ENCODE results near the gene RCE1.

RCE1 gene

GRCh38 chr11:66856496-66857233 is 13.4 kb downstream of the RCE1 start, which contains the start of gene LRFN4:
LRFN4 (plus strand) TSS chr11:66857064; CDS start chr11:66857745, 681 bp downstream.
- no peak for DNase-seq (ENCODE audit: low read depth in 1 of 2, low spot score in 1 of 2)

DNA sequence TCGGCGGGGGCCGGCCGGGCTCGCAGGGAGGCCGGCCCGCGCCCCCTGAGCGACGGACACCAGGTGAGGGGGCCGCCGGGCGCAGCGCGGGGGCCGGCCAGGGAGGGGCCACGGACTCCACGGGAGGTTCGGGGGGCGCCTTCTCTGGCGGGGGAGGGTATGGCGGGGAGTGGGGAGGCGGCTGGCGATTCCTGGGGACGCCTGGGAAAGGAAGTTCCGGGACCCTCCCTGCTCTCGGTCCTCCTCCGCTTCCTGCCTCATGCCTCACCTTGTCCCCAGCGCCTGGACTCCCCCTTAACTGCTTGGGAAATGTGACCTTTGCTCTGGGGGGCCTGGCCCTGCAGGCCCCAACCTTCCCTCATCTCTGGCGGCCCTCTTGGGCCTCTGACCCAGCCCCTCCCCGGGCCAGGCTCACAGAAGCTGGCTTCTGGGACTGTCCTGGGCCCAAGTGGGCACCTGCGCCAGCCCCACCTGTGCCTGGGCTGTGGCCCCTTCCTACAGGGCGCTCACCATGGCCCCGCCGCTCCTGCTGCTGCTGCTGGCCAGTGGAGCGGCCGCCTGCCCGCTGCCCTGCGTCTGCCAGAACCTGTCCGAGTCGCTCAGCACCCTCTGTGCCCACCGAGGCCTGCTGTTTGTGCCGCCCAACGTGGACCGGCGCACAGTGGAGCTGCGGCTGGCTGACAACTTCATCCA is 14.1 kb downstream of the RCE1 start:
- DNase-seq (ENCODE audit: low read depth in 1 of 2, low spot score in 1 of 2) = no peak

- no peak for DNase-seq (ENCODE audit: low read depth in 1 of 2, low spot score in 1 of 2)
Observed at GRCh38 chr11:66857927-66858185, 14.6 kb downstream of the RCE1 start.

GRCh38 chr11:66858186-66858938 is 15.1 kb downstream of the RCE1 start:
- DNase-seq (ENCODE audit: low read depth in 1 of 2, low spot score in 1 of 2) = no peak

GRCh38 chr11:66858939-66859685 is 15.9 kb downstream of the RCE1 start:
- DNase-seq (ENCODE audit: low read depth in 1 of 2, low spot score in 1 of 2) = no peak

DNA sequence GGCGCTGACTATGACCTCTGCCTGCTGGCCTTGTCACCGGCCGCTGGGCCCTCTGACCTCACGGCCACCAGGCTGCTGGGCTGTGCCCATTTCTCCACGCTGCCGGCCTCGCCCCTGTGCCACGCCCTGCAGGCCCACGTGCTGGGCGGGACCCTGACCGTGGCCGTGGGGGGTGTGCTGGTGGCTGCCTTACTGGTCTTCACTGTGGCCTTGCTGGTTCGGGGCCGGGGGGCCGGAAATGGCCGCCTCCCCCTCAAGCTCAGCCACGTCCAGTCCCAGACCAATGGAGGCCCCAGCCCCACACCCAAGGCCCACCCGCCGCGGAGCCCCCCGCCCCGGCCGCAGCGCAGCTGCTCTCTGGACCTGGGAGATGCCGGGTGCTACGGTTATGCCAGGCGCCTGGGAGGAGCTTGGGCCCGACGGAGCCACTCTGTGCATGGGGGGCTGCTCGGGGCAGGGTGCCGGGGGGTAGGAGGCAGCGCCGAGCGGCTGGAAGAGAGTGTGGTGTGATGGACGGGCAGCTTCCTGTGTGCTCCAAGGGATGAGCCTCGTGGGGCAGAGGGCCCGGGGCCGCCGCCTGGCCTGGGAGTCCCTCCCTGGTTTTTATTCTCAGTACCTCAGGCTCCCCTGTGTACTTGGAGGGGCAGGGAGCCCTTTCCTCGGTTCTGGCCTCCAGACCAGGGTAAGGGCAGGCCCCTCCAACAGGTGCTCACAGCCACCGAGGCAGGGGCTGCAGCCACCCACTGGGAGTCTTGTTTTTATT is 16.6 kb downstream of the RCE1 start:
- DNase-seq (ENCODE audit: low read depth in 1 of 2, low spot score in 1 of 2) = no peak

- no peak for DNase-seq (ENCODE audit: low read depth in 1 of 2, low spot score in 1 of 2)
Observed at GRCh38 chr11:66860449-66860831, 17.2 kb downstream of the RCE1 start.

DNA sequence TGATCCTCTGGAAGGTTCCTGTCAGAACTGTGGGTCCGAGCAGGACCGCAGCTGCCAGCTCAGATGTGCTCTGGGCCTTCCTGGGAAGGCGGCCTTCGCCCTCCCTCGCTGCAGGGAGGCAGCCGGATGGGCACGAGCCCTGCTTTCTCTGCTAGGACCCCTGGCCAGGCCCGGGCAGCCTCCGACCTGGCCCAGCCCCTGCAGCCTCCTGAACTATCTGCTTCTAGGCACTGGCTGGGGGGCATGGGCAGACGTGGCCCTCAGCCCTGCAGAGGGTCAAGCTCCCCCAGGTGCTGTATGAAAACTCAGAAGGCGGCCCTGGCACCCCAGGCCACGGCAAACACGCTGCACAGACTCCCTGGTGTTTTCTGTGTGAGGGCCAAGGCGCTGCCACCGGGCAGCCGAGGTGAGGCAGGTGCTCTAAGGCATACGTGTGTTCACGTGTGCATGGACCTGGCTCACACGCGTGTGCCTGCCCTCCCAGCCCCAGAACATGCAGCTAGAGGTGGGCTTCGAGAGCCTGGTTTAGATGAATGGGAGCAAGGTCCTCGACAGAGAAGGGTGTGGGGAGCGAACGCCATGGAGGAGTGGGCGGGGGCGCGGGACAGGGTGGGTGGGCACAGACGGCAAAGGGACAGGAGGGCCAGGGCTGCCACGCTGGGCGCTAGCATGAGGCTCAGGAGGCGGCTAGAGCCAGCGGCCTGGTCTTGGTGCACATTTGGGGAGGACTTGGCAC is 18.0 kb downstream of the RCE1 start:
- no peak for DNase-seq (ENCODE audit: low read depth in 1 of 2, low spot score in 1 of 2)

DNA sequence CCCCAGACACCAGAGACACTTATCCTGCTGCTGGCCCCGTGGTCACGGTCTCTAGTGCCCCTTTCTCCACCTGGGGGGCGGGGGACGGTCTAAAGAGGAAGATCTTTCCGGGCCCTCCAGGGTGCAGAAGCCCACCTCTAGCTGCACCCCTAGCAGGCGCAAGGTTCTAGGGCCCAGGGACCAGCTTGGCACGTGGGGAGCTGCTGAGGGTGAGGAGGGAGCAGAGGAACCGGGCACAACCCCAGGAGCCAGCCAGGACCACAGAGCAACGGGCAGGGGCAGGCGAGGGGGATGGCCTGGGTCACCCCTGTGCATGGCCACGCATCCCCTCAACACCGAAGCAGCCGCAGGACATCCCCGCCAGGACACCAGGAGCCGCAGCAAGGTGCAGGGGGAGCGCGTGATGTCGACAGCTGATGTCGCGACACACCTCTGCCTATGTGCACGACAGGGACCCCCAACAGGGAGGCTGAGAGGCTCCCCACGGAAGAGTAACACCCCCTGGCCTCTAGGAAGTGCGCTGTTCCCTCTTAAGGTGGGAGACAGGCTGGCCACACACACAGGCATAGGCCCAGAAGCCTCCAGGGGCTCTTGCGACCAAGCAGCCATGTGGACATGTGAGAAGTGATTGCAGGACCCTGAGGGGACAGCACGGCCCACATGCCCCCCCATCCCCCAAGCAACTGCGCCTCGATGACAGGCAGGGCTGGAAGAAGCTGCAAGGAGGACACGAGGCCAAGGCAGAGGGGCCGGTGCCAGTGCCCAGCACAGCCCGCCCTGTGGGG is 18.7 kb downstream of the RCE1 start:
- DNase-seq (ENCODE audit: low read depth in 1 of 2, low spot score in 1 of 2) = no peak

GRCh38 chr11:66862559-66863037 is 19.4 kb downstream of the RCE1 start:
- no peak for DNase-seq (ENCODE audit: low read depth in 1 of 2, low spot score in 1 of 2)

DNA sequence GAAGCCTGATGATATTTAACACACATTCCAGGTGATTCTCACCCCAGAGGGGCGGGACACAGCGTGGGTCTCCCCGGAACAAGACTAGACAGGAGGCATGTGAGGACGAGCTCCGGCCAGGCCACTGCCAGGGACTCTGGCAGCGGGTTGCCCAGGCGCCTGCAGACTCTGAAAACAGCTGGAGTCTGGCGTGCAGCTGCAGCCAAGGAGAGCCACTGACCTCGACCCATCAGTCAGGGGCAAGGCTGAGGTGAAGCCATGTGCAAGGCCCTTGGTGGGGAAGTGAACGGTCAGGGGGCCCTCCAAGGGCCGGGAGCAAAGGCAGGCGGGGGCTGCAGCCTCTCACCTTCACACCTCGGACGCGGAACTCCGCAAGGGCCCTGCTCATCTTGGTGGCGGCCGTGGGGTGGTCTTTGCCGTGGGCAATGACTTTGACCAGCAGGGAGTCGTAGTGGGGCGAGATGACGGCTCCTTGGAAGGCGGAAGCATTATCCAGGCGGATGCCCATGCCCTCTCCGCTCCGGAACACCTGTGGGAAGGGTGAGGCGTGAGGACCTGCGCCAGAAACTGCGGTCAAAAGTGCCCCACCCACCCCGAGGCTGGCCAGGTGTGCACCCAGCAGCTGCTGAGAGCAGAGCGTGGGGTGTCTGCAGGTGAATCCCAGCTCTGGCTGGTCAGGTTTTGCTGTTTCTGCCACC is 20.3 kb downstream of the RCE1 start:
- no peak for DNase-seq (ENCODE audit: low read depth in 1 of 2, low spot score in 1 of 2)

- DNase-seq (ENCODE audit: low read depth in 1 of 2, low spot score in 1 of 2) = no peak
Observed at GRCh38 chr11:66864172-66864901, 21.1 kb downstream of the RCE1 start.

GRCh38 chr11:66864924-66865697 is 21.9 kb downstream of the RCE1 start:
- DNase-seq (ENCODE audit: low read depth in 1 of 2, low spot score in 1 of 2) = no peak

GRCh38 chr11:66866007-66866406 is 22.8 kb downstream of the RCE1 start:
- DNase-seq (ENCODE audit: low read depth in 1 of 2, low spot score in 1 of 2) = no peak

- DNase-seq (ENCODE audit: low read depth in 1 of 2, low spot score in 1 of 2) = no peak
Observed at GRCh38 chr11:66866511-66866986, 23.3 kb downstream of the RCE1 start.

GRCh38 chr11:66867425-66868040 is 24.3 kb downstream of the RCE1 start:
- no peak for DNase-seq (ENCODE audit: low read depth in 1 of 2, low spot score in 1 of 2)

All from activated CD4-positive, alpha-beta T cell treated with anti-CD3 and anti-CD28 coated beads, Interleukin-2, amount 50 U/mL, for 24 hours (primary cell).